Adipose tissue (tissue), 3 donors: ENCODE data around the gene IFITM10. TPM values are rescaled to one million over a fixed set of nuclear protein-coding genes. Genes with fewer than 3 reads are reported as not detected.

ENCODE experiments used
- H3K27ac ChIP-seq: one replicate; pipeline ENCODE4 v1.5.1; 2013; ENCODE audit warnings: low read depth, low read length
- WGBS, 3 donors: extraction: QIAGEN DNeasy Blood & Tissue Kit; methylation state at CpG; one replicate each; pipeline ENCODE4 v1.1.7; 2013; 5-methylcytosine and 5-hydroxymethylcytosine counted together
- polyA plus RNA-seq, 3 donors: library from polyadenylated mRNA; stranded (reverse); fragments of 200-250 nt; gene quantifications; one replicate each; pipeline ENCODE4 v1.2.3, GENCODE V29; 2013
- donor health status: healthy with polysubstance abuse.
- donor health status: Bipolar disorder and iron deficiency.
- donor health status: healthy.

IFITM10 gene
- polyA plus RNA-seq, 3 donors, result 0.16 to 1.3 TPM; not detected in 1

GRCh38 chr11:1733009-1733715, 17.2 kb downstream of the IFITM10 start:
- no peak overlapping the region for H3K27ac ChIP-seq
- 50 to 77% (median 77%) methylated on average over 14 of the region's 14 CpGs for WGBS, 3 donors

- no peak overlapping the region for H3K27ac ChIP-seq
- 22 to 57% (median 43%) methylated on average over 13 of the region's 13 CpGs for WGBS, 3 donors
Observed at GRCh38 chr11:1732418-1733008, 17.9 kb downstream of the IFITM10 start.

- no peak overlapping the region for H3K27ac ChIP-seq
- WGBS, 3 donors, result 84 to 90% (median 89%) methylated on average over 5 of the region's 5 CpGs
Observed at GRCh38 chr11:1731451-1732059, 18.8 kb downstream of the IFITM10 start.

GRCh38 chr11:1730059-1730629, 20.3 kb downstream of the IFITM10 start:
- H3K27ac ChIP-seq, result no peak overlapping the region
- WGBS, 3 donors, result 47 to 55% (median 52%) methylated on average over 11 of the region's 11 CpGs

- WGBS, 3 donors, result 61 to 71% (median 63%) methylated on average over 9 of the region's 9 CpGs
- no peak overlapping the region for H3K27ac ChIP-seq
Observed at GRCh38 chr11:1729692-1730011, 20.7 kb downstream of the IFITM10 start.

GRCh38 chr11:1728931-1729691, 21.3 kb downstream of the IFITM10 start:
- WGBS, 3 donors, result 66 to 75% (median 71%) methylated on average over 25 of the region's 25 CpGs

GRCh38 chr11:1728301-1728700, 22.1 kb downstream of the IFITM10 start:
- no peak overlapping the region for H3K27ac ChIP-seq
- 59 to 71% (median 61%) methylated on average over 4 of the region's 4 CpGs for WGBS, 3 donors

More at GRCh38 chr11:1728931-1729691, 21.3 kb downstream of the IFITM10 start:
- no peak overlapping the region for H3K27ac ChIP-seq

GRCh38 chr11:1727861-1728260, 22.5 kb downstream of the IFITM10 start:
- WGBS, 3 donors, result 70 to 79% (median 76%) methylated on average over 9 of the region's 9 CpGs
- no peak overlapping the region for H3K27ac ChIP-seq

- no peak overlapping the region for H3K27ac ChIP-seq
- WGBS, 3 donors, result 51 to 68% (median 67%) methylated on average over 11 of the region's 11 CpGs
Observed at GRCh38 chr11:1727096-1727690, 23.2 kb downstream of the IFITM10 start.

- 71 to 84% (median 84%) methylated on average over 8 of the region's 8 CpGs for WGBS, 3 donors
- no peak overlapping the region for H3K27ac ChIP-seq
Observed at GRCh38 chr11:1719781-1720180, 30.6 kb downstream of the IFITM10 start.

- 93 to 94% (median 94%) methylated on average over 15 of the region's 15 CpGs for WGBS, 3 donors
- H3K27ac ChIP-seq, result no peak overlapping the region
Observed at GRCh38 chr11:1718326-1718725, 32.1 kb downstream of the IFITM10 start.

- no peak overlapping the region for H3K27ac ChIP-seq
- 70 to 89% (median 72%) methylated on average over 8 of the region's 8 CpGs for WGBS, 3 donors
Observed at GRCh38 chr11:1717745-1718144, 32.6 kb downstream of the IFITM10 start.

- WGBS, 3 donors, result 78 to 87% (median 81%) methylated on average over 24 of the region's 24 CpGs
- no peak overlapping the region for H3K27ac ChIP-seq
Observed at GRCh38 chr11:1714908-1715885, 35.2 kb downstream of the IFITM10 start.

- 81 to 92% (median 87%) methylated on average over 10 of the region's 10 CpGs for WGBS, 3 donors
- no peak overlapping the region for H3K27ac ChIP-seq
Observed at GRCh38 chr11:1708716-1709115, 41.7 kb downstream of the IFITM10 start.

GRCh38 chr11:1707751-1708150, 42.6 kb downstream of the IFITM10 start:
- WGBS, 3 donors, result 27 to 42% (median 41%) methylated on average over 4 of the region's 4 CpGs
- H3K27ac ChIP-seq, result no peak overlapping the region

GRCh38 chr11:1706634-1707400, 43.6 kb downstream of the IFITM10 start:
- WGBS, 3 donors, result 74 to 84% (median 80%) methylated on average over 17 of the region's 17 CpGs
- H3K27ac ChIP-seq, result no peak overlapping the region
